ENCODE data around the gene BNIP1.

BNIP1 gene

GRCh38 chr5:173155912-173156311 lies 11.6 kb downstream of the BNIP1 start:
- H3K27me3 ChIP-seq (replicated peaks): no peaks in the 10 kb centered on the region
- no peak for DNase-seq
- in situ Hi-C loops (cut with HindIII; ENCODE audit: low pct_ligation_motif_present, low sequenced_read_pairs): no loop called here
- no peak overlapping the region for H3K4me3 ChIP-seq (ENCODE audit: low read depth, low read length)
- no peak for TF ChIP-seq CTCF (IDR thresholded peaks at IDR 0.05; ENCODE audit: low read depth, low read length, missing control alignments)
- H3K27ac ChIP-seq: no peak overlapping the region
- H3K36me3 ChIP-seq (replicated peaks): peaks cover 17% of the 10 kb centered on the region

GRCh38 chr5:173158366-173158765 lies 14.0 kb downstream of the BNIP1 start:
- Histone ChIP-seq H3K36me3 (replicated peaks) (peaks cover 24% of the 10 kb centered on the region), H3K27ac (no peak overlapping the region), H3K27me3 (replicated peaks) (no peaks in the 10 kb centered on the region), H3K4me3 (ENCODE audit: low read depth, low read length) (no peak overlapping the region)
- in situ Hi-C loops (cut with HindIII; ENCODE audit: low pct_ligation_motif_present, low sequenced_read_pairs): no loop called here
- DNase-seq: no peak
- no peak for TF ChIP-seq CTCF (IDR thresholded peaks at IDR 0.05; ENCODE audit: low read depth, low read length, missing control alignments)

- no peak for DNase-seq
- H3K36me3 ChIP-seq (replicated peaks): peaks cover 24% of the 10 kb centered on the region
- in situ Hi-C loops (cut with HindIII; ENCODE audit: low pct_ligation_motif_present, low sequenced_read_pairs): no loop called here
- no peaks in the 10 kb centered on the region for H3K27me3 ChIP-seq (replicated peaks)
- H3K4me3 ChIP-seq (ENCODE audit: low read depth, low read length): no peak overlapping the region
- H3K27ac ChIP-seq: no peak overlapping the region
- TF ChIP-seq CTCF (IDR thresholded peaks at IDR 0.05; ENCODE audit: low read depth, low read length, missing control alignments): no peak
Measured at GRCh38 chr5:173159256-173159655, 14.9 kb downstream of the BNIP1 start.

GRCh38 chr5:173161148-173161547 lies 16.8 kb downstream of the BNIP1 start:
- in situ Hi-C loops (cut with HindIII; ENCODE audit: low pct_ligation_motif_present, low sequenced_read_pairs): no loop called here
- H3K27ac ChIP-seq: no peak overlapping the region
- no peak for DNase-seq
- no peak for TF ChIP-seq CTCF (IDR thresholded peaks at IDR 0.05; ENCODE audit: low read depth, low read length, missing control alignments)
- no peaks in the 10 kb centered on the region for H3K27me3 ChIP-seq (replicated peaks)
- H3K4me3 ChIP-seq (ENCODE audit: low read depth, low read length): no peak overlapping the region
- peaks cover 16% of the 10 kb centered on the region for H3K36me3 ChIP-seq (replicated peaks)

GRCh38 chr5:173163219-173163618 lies 18.9 kb downstream of the BNIP1 start:
- in situ Hi-C loops (cut with HindIII; ENCODE audit: low pct_ligation_motif_present, low sequenced_read_pairs): no loop called here
- Histone ChIP-seq H3K36me3 (replicated peaks) (peaks cover 14% of the 10 kb centered on the region), H3K27me3 (replicated peaks) (no peaks in the 10 kb centered on the region), H3K27ac (no peak overlapping the region), H3K4me3 (ENCODE audit: low read depth, low read length) (no peak overlapping the region)
- peak; percentile 2 for TF ChIP-seq CTCF (IDR thresholded peaks at IDR 0.05; ENCODE audit: low read depth, low read length, missing control alignments)
- DNase-seq: no peak
